Mononuclear cell (primary cell): ENCODE results near the gene POMC. TPM values are rescaled to one million over a fixed set of nuclear protein-coding genes. Genes with fewer than 3 reads are reported as not detected.
"Not testable (repeated sequence)": the region's sequence is repeated elsewhere in the genome, so short reads cannot be mapped to it uniquely, and the experiment has no call there.

Experiments used
- H3K27me3 ChIP-seq: 2 replicates; pipeline ENCODE4 v1.6.0; 2011; ENCODE audit warnings: low read length, control low read depth; ENCODE audit not compliant: insufficient read depth
- H3K4me1 ChIP-seq: 2 replicates; pipeline ENCODE4 v1.5.1; 2011; ENCODE audit warnings: mild to moderate bottlenecking, low read length, control low read depth; ENCODE audit not compliant: insufficient read depth
- H3K4me3 ChIP-seq: 2 replicates; pipeline ENCODE4 v1.5.1; 2011; ENCODE audit warnings: mild to moderate bottlenecking, low read length, moderate library complexity
- H3K9me3 ChIP-seq: 2 replicates; pipeline ENCODE4 v1.5.1; 2011; ENCODE audit warnings: low read depth, mild to moderate bottlenecking, control low read depth, low read length
- total RNA-seq: library from RNA; depleted of rRNA; stranded (reverse); fragments of >200 nt; gene quantifications from one replicate; pipeline ENCODE4 v1.2.3, GENCODE V29; 2012

The POMC gene
- total RNA-seq: 2.3 TPM

DNA sequence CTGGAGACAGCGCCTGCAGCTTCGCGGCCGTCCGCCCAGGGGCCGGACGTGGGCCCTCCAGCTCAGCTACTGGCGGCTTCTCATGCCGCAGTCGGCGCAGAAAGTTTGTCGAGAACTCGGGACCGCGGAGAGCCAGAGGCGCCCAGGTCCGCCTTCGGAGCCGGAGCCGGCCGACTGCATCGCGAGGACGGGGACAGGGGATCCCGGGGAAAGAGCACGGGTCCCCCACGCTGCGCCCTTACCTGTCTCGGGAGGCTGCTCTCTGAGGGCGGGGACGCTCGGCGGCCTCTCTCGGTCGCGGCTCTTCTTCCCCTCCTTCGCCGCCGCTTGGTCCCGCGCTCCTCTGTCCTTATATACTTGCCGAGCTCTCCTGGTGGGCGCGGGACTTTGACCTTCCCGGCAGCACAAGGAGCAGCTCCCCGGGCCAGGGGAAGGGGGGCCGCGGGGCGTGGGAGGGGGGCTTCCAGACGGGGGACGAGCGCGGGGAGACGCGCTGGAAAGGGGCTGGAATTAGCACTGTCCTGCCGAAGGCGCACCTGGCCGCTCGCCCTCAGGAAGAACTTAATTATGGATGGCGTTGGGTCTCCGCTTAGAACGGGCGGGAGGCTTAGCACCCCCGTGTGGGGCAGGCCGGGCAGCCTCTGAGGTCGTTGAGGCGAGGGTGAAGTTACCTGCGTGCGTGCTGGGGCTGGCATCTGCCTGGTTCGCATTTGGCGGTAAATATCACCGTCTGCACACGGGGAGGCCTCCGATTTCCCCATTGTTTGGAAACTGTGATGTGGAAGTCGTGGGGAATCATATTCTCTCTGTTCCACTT lies at the start of gene POMC:
Gene POMC (minus strand): TSS at position 325 of the 817 bp plus-strand sequence. CDS start 3,808 bp downstream, outside the sequence.
- peak within 1 kb of the TSS; percentile 15 for H3K4me3 ChIP-seq
- peaks cover 24% of the 10 kb centered on the region for H3K4me1 ChIP-seq
- peaks cover 50% of the 10 kb centered on the region for H3K27me3 ChIP-seq
- no peaks in the 10 kb centered on the region for H3K9me3 ChIP-seq

GRCh38 chr2:25218100-25218499 lies 49.7 kb upstream of the POMC start:
- Histone ChIP-seq H3K9me3 (no peaks in the 10 kb centered on the region), H3K4me1 (peaks cover 15% of the 10 kb centered on the region), H3K27me3 (no peaks in the 10 kb centered on the region), H3K4me3 (no peak overlapping the region)

DNA sequence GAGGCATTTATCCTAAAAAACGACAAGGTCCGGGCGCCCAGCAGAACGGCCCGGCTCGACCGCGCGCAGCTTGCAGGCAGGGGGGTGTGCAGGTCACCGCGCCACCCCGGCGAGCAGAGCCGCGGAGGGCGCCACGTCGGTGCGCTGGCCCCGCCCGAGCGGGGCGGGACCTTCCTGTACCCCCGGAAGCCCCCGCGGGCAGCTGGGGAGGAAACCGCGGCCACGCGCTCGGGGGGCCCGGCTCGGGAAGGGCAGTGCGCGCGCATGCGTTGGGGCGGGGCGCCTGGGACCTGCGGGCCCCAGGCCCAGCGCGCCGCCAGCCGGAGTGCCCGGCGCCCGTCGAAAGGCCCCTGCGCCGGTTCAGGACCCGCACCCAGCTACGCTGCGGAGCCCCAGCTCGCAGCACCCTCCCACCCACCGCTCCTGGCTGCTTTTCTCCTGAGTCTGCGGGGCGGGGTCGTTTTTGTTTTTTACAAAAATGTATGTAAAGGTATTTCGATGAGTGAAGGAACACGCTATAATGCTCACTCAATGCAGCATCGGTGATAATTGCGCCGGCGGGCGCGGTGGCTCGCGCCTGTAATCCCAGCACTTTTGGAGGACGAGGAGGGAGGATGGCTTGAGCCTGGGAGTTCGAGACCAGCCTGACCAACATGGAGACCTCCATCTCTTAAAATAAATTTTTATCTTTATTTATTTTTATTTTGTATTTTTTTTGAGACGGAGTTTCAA lies 47.7 kb upstream of the POMC start:
- peaks cover 15% of the 10 kb centered on the region for H3K4me1 ChIP-seq
- H3K27me3 ChIP-seq: no peaks in the 10 kb centered on the region
- peak overlapping the region; percentile 49 for H3K4me3 ChIP-seq
- H3K9me3 ChIP-seq: no peaks in the 10 kb centered on the region

- H3K9me3 ChIP-seq: no peaks in the 10 kb centered on the region
- no peaks in the 10 kb centered on the region for H3K27me3 ChIP-seq
- peaks cover 16% of the 10 kb centered on the region for H3K4me1 ChIP-seq
- no peak overlapping the region for H3K4me3 ChIP-seq
Measured at GRCh38 chr2:25215232-25215631, 46.9 kb upstream of the POMC start.

DNA sequence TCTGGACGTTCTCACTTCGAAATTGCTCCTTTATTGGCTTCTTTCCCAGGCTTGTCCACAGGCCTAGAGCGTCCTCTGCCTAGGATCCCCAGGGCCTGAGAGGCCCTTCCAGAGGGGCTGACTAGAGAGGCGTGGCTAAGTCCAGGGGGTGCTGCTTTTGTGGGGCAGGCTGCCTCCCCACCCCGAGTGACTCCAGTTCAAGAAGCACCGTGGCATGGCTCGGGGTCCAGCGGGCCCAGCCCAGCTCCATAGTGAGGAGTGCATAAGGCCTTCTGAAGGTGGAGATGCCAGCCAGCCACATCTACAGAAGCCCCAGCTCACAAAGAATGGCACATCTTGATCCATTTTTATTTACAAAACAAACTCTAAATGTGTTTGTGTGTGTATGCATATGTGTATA lies 44.8 kb upstream of the POMC start:
- no peak overlapping the region for H3K4me3 ChIP-seq
- H3K27me3 ChIP-seq: no peaks in the 10 kb centered on the region
- peaks cover 30% of the 10 kb centered on the region for H3K4me1 ChIP-seq
- no peaks in the 10 kb centered on the region for H3K9me3 ChIP-seq

DNA sequence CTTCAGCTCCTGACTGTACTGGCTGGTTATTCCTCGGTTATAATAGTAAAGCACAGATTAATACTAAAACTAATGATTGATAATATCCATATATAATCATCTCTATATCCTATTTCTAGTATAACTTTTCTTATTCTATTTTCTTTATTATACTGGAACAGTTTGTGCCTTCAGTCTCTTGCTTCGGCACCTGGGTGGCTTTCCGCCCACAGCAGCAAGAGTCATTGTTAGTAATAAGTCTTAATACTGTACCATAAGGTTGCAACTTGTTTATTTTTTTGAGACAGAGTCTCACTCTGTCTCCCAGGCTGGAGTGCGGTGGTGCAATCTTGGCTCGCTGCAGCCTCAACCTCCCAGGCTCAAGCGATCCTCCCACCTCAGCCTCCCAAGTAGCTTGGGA lies 42.5 kb upstream of the POMC start:
- peaks cover 29% of the 10 kb centered on the region for H3K4me1 ChIP-seq
- not testable (repeated sequence) for H3K9me3 ChIP-seq, H3K27me3 ChIP-seq, H3K4me3 ChIP-seq

DNA sequence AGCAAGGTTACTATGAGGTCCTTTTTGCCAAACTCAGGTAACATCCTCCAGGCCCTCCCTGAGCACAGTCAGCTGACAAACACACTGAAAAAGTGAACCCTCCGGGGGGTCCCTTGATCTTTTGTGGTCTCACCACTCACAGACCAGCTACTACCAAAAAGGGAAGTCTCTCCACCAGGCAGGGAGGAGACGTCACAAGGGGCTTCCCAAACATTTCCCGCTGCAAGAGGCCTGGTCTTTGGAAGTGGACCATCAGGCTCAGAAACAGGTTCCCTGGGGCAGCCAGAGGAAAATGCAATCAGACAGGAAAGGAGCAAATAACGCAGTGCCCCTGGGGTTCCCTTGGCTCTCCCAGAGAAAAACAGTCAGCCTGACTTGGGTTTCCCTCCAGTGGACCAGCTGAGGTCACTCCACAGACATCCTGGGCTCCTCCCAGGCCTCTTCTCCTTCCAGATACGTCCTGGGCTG lies 38.7 kb upstream of the POMC start:
- no peaks in the 10 kb centered on the region for H3K27me3 ChIP-seq
- peaks cover 41% of the 10 kb centered on the region for H3K4me1 ChIP-seq
- no peak overlapping the region for H3K4me3 ChIP-seq
- H3K9me3 ChIP-seq: no peaks in the 10 kb centered on the region

DNA sequence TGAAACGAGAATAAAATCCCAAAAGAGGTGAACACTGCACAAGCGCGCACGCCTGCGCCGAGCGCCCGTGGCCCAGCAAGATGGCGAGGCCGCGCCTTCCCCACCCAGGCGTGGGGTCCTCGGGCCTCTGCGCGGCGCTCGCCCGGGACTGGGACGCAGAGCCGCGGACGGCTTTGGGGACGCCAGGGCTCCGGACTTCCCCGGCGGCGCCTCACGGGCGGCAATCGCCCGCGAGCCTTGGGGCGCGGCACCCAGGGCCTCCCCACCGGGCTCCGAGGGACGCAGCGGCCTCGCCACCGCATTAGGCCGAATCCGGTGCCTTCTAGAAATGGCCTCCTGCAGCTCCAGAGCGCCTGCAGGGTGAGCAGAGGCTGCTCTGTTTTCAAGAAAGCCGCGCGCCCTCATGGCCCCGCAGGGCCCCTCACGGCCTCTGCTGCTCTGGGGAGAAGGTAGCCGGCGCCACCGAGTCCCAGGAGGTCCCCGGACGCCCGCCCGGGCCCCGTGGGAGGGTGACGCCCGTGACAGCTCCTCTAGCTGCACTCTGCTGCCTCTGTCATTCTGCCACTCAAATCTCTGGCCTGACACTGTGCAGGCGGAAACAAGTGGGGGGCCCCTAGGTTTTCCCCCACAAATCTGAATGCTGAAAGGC lies 35.9 kb upstream of the POMC start:
- H3K27me3 ChIP-seq: no peaks in the 10 kb centered on the region
- H3K9me3 ChIP-seq: no peaks in the 10 kb centered on the region
- peaks cover 31% of the 10 kb centered on the region for H3K4me1 ChIP-seq
- H3K4me3 ChIP-seq: peak overlapping the region; percentile 18

- H3K27me3 ChIP-seq: no peaks in the 10 kb centered on the region
Measured at GRCh38 chr2:25202275-25202674, 33.9 kb upstream of the POMC start.

DNA sequence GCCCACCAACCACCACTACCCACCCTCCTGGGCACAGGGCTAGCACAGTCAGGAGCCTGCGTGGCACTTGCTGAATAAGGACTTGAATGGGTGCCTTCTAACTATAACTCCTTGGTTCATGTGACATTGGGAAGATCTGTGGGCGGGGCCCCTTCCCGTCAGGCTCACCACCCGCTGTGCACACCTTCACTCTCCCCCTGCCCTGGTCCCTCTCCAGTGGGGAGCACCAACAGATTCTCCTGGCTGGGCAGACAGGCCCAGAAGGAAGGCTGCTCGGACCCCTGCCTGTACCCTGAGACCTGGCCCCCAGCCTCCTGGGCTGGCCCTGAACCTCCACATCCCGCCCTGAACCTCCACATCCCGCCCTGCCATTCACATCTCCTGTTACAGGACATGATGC lies 33.4 kb upstream of the POMC start:
- Histone ChIP-seq H3K4me1 (peaks cover 21% of the 10 kb centered on the region), H3K27me3 (no peaks in the 10 kb centered on the region), H3K9me3 (no peaks in the 10 kb centered on the region), H3K4me3 (no peak overlapping the region)

More at GRCh38 chr2:25202275-25202674, 33.9 kb upstream of the POMC start:
- Histone ChIP-seq H3K4me1 (peaks cover 26% of the 10 kb centered on the region), H3K4me3 (no peak overlapping the region), H3K9me3 (no peaks in the 10 kb centered on the region)

GRCh38 chr2:25201265-25201664 lies 32.9 kb upstream of the POMC start:
- H3K4me1 ChIP-seq: peaks cover 16% of the 10 kb centered on the region
- H3K9me3 ChIP-seq: no peaks in the 10 kb centered on the region
- no peak overlapping the region for H3K4me3 ChIP-seq
- H3K27me3 ChIP-seq: no peaks in the 10 kb centered on the region

DNA sequence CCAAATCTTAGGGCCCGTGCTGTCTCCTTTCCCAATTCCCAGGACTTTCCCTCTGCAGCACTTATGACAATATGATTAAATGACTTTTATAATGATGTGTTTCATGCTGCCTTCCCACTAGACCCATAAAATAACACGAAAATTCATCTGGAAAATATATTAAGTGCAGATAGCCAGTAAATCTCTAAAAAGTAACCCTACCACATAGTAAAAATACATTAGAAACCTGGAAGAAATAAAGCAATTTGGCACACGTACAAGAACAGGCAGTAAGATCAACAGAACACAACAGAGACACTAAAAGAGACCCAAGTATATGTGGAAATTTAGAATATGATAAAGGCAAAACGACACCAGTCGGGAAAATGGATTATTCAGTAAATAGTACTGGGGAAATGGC lies 30.2 kb upstream of the POMC start:
- no peak overlapping the region for H3K4me3 ChIP-seq
- H3K27me3 ChIP-seq: no peaks in the 10 kb centered on the region
- H3K4me1 ChIP-seq: peaks cover 8% of the 10 kb centered on the region
- no peaks in the 10 kb centered on the region for H3K9me3 ChIP-seq

DNA sequence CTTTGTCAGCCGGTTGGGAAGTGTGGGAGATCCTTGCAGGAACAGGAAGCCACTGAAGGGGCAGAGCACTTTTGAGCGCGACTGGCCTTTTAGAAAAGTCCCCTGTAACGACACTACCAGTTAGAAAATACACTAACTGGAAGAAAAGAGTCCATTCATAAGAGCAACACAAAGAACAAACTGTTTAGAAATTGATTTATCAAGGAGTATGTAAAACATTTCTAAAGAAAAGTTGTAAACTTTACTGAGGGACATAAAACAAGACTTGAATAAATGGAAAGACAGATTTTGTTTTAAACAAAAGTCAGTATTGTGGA lies 29.8 kb upstream of the POMC start:
- Histone ChIP-seq H3K27me3 (no peaks in the 10 kb centered on the region), H3K9me3 (no peaks in the 10 kb centered on the region)

DNA sequence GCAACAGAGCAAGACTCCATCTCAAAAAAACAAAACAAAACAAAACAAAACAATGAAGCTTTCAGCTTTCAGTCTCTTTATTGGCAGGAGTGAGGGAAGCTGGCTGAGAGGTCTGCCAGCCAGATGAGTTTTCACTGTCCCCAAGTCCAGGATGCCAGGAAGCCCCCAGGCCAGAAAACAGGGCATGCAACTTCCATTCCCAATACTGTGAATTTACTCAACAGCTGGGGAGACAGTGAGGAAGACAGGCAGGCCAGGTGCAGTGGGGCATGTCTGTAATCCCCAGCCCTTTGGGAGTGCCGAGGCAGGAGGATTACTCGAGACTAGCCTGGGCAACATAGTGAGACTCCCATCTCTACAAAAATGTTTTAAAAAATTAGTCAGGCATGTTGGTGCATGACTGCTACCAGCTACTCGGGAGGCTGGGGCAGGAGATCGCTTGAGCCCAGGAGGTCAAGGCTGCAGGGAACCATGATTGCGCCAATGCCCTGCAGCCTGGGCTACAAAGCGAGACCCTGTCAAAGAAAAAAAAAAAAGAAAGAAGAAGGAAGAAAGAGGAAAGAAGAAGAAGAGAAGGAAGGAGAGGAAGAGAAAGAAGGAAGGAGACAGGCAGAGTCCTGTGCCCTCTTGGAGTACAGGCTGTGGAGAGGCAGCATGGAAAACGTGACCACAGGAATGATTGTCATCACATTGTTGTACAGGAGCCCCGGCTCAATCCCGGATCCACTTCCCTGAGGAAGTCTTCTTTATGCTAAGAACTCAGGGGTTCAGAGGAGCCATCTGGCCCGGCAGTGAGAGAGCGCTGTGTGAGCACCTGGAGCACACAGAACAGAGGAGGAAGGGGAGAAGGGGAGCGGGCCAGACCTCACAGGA lies 29.2 kb upstream of the POMC start:
- H3K4me3 ChIP-seq: no peak overlapping the region
- H3K4me1 ChIP-seq: peaks cover 5% of the 10 kb centered on the region
- no peaks in the 10 kb centered on the region for H3K27me3 ChIP-seq
- no peaks in the 10 kb centered on the region for H3K9me3 ChIP-seq

More for the DNA sequence above, 29.8 kb upstream of the POMC start:
- peaks cover 8% of the 10 kb centered on the region for H3K4me1 ChIP-seq
- H3K4me3 ChIP-seq: no peak overlapping the region
